NCI-H748 (cell line): ENCODE results near the gene DOCK2.
"Not testable (repeated sequence)": the region's sequence is repeated elsewhere in the genome, so short reads cannot be mapped to it uniquely, and the experiment has no call there.

Experiments used
- DNase-seq: peaks from one replicate; lab custom pipeline; 2025; ENCODE audit not compliant: unreplicated experiment; lab: John Stamatoyannopoulos, UW

DOCK2 gene

GRCh38 chr5:169933616-169934015 is 296.5 kb downstream of the DOCK2 start:
- no peak for DNase-seq

- DNase-seq = no peak
These were observed 297.9 kb downstream of the DOCK2 start for GRCh38 chr5:169934990-169935389.

- no peak for DNase-seq
These were observed 298.7 kb downstream of the DOCK2 start for GRCh38 chr5:169935762-169936161.

GRCh38 chr5:169938439-169938838 is 301.4 kb downstream of the DOCK2 start:
- no peak for DNase-seq

- DNase-seq = no peak
These were observed 302.7 kb downstream of the DOCK2 start for GRCh38 chr5:169939731-169940130.

GRCh38 chr5:169941542-169941941 is 304.5 kb downstream of the DOCK2 start:
- no peak for DNase-seq

- no peak for DNase-seq
These were observed 305.1 kb downstream of the DOCK2 start for GRCh38 chr5:169942181-169942580.

- no peak for DNase-seq
These were observed 306.0 kb downstream of the DOCK2 start for GRCh38 chr5:169943026-169943425.

GRCh38 chr5:169944115-169944514 is 307.0 kb downstream of the DOCK2 start:
- DNase-seq = no peak

GRCh38 chr5:169944922-169945680 is 308.0 kb downstream of the DOCK2 start:
- DNase-seq = no peak

- DNase-seq = no peak
These were observed 308.8 kb downstream of the DOCK2 start for GRCh38 chr5:169945831-169946261.

- DNase-seq = no peak
These were observed 309.7 kb downstream of the DOCK2 start for GRCh38 chr5:169946743-169947295.

- no peak for DNase-seq
These were observed 313.3 kb downstream of the DOCK2 start for GRCh38 chr5:169950333-169950732.

GRCh38 chr5:169953196-169953595 is 316.1 kb downstream of the DOCK2 start:
- DNase-seq = not testable (repeated sequence)

- DNase-seq = no peak
These were observed 317.7 kb downstream of the DOCK2 start for GRCh38 chr5:169954786-169955185.

- DNase-seq = no peak
These were observed 319.1 kb downstream of the DOCK2 start for GRCh38 chr5:169956126-169956525.

- no peak for DNase-seq
These were observed 319.7 kb downstream of the DOCK2 start for GRCh38 chr5:169956756-169957155.

- no peak for DNase-seq
These were observed 321.2 kb downstream of the DOCK2 start for GRCh38 chr5:169958278-169958677.

- DNase-seq = no peak
These were observed 323.6 kb downstream of the DOCK2 start for GRCh38 chr5:169960659-169961058.

GRCh38 chr5:169964246-169964645 is 327.2 kb downstream of the DOCK2 start:
- DNase-seq = no peak

- no peak for DNase-seq
These were observed 333.3 kb downstream of the DOCK2 start for GRCh38 chr5:169970339-169970738.

GRCh38 chr5:169970911-169971765 is 334.1 kb downstream of the DOCK2 start:
- no peak for DNase-seq
